ENCODE data around the gene NOL12. TPM values are rescaled to one million over a fixed set of nuclear protein-coding genes. Genes with fewer than 3 reads are reported as not detected.

The NOL12 gene
- total RNA-seq, 1 experiment from 2014 or later: 31.4 TPM

DNA sequence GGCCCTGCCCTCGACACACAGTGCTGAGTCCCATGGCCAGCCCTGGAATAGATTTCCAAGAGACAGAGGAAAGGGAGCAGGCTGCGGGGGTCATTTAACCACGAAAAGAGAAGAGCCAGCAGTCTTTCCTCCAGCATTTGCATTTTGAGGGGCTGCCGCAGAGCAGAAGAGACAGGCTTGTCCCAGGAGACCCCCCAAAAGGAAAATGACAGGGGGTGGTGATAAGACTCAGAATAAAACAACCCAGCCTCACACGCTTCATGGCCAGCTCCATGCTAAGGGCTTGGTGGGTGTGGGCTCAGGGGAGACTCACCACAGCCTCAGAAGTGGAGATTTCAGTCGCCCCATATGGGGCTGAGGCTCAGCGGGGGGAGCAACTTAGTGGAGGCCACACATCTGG lies 27.6 kb downstream of the NOL12 start:
- no TSS peak for BruUV-seq (replicated peaks)
- Histone ChIP-seq H3K79me2 (ENCODE audit: insufficient read depth, low read length) (no peaks in the 10 kb centered on the region), H2AFZ (ENCODE audit: low read depth, low read length, poor library complexity, severe bottlenecking) (no peak overlapping the region), H4K20me1 (ENCODE audit: insufficient read depth) (no peaks in the 10 kb centered on the region), H3K9me3 (ENCODE audit: control insufficient read depth in 1 of 2, insufficient read depth in 1 of 2, low read depth in 1 of 2, low read length in 2 of 2) (no peaks in the 10 kb centered on the region), H3K4me2 (ENCODE audit: low read length) (no peak overlapping the region), H3K4me1 (ENCODE audit: control insufficient read depth in 1 of 2, insufficient read depth in 2 of 2, low read length in 2 of 2) (0 out of 4 replicates have a peak, but pooled peaks cover 0 to 2% of the 10 kb centered on the region in 2 experiments), H3K9me2 (ENCODE audit: insufficient read depth) (no peaks in the 10 kb centered on the region), H3K9ac (ENCODE audit: low read length) (no peak overlapping the region), H3K27me3 (ENCODE audit: insufficient read depth, low read length) (no peaks in the 10 kb centered on the region), H3K27ac (ENCODE audit: low read depth, low read length) (no peak overlapping the region), H3K4me3 (replicated peaks in 1 of 2; ENCODE audit: low read depth in 1 of 2, low read length in 2 of 2) (no peak overlapping the region), H3K36me3 (ENCODE audit: control insufficient read depth in 1 of 2, insufficient read depth in 2 of 2, low read length in 2 of 2) (no peaks in the 10 kb centered on the region)
- ChIA-PET POLR2A (no interaction called here), RAD21 (ENCODE audit: low non-redundant PET in 1 of 2, low total read pairs in 2 of 2, uncharacterized antibody in 2 of 2, unreplicated experiment in 2 of 2) (no interaction called here), CTCF (no interaction called here)
- TF ChIP-seq TCF7L2 (IDR thresholded peaks at IDR 0.05; ENCODE audit: borderline replicate concordance, extremely low read depth, insufficient read depth, insufficient read length): no peak
- TF ChIP-seq EZH2phosphoT487 (IDR thresholded peaks at IDR 0.05; ENCODE audit: borderline replicate concordance): no peak
- TF ChIP-seq EZH2 (IDR thresholded peaks at IDR 0.05): no peak
- TF ChIP-seq POLR2A (IDR thresholded peaks at IDR 0.05; ENCODE audit: borderline replicate concordance, extremely low read depth, insufficient read depth, insufficient read length): no peak
- no peak for TF ChIP-seq JUND (IDR thresholded peaks at IDR 0.05)
- TF ChIP-seq ZNF274 (IDR thresholded peaks at IDR 0.05; ENCODE audit: low read depth, low read length): no peak
- no peak for TF ChIP-seq EGR1 (IDR thresholded peaks at IDR 0.05; ENCODE audit: low read depth)
- no peak for TF ChIP-seq POLR2AphosphoS5 (IDR thresholded peaks at IDR 0.05; ENCODE audit: low read depth, low read length)
- TF ChIP-seq, protein P1, sequence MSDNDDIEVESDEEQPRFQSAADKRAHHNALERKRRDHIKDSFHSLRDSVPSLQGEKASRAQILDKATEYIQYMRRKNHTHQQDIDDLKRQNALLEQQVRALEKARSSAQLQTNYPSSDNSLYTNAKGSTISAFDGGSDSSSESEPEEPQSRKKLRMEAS (IDR thresholded peaks at IDR 0.05): no peak
- no peak for TF ChIP-seq CBX3 (IDR thresholded peaks at IDR 0.05; ENCODE audit: low read depth)
- DNase-seq (ENCODE audit: low read depth, low spot score): no peak
- intact Hi-C loops (cut with micrococcal nuclease): no loop called here
- ATAC-seq: no peak

DNA sequence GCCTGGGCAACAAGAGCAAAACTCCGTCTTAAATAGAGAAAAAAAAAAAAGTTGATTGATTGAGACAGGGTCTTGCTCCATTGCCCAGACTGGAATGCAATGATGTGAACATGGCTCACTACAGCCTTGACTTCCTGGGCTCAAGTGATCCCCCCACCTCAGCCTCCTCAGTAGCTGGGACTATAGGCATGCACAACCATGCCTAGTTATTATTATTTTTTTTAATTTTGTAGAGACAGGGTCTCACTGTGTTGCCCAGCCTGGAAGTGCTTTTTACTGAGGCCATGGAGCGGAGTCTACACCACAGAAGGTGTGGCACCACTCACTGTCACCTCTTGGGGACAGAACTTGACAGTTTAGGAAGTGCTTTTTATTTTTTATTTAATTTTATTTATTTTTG lies 28.5 kb downstream of the NOL12 start:
- Histone ChIP-seq H3K4me2 (ENCODE audit: low read length) (no peak overlapping the region), H3K9ac (ENCODE audit: low read length) (no peak overlapping the region), H3K36me3 (ENCODE audit: control insufficient read depth in 1 of 2, insufficient read depth in 2 of 2, low read length in 2 of 2) (no peaks in the 10 kb centered on the region), H2AFZ (ENCODE audit: low read depth, low read length, poor library complexity, severe bottlenecking) (no peak overlapping the region), H3K79me2 (ENCODE audit: insufficient read depth, low read length) (no peaks in the 10 kb centered on the region), H3K9me3 (ENCODE audit: control insufficient read depth in 1 of 2, insufficient read depth in 1 of 2, low read depth in 1 of 2, low read length in 2 of 2) (no peaks in the 10 kb centered on the region), H3K9me2 (ENCODE audit: insufficient read depth) (no peaks in the 10 kb centered on the region), H3K4me3 (replicated peaks in 1 of 2; ENCODE audit: low read depth in 1 of 2, low read length in 2 of 2) (no peak overlapping the region), H3K27me3 (ENCODE audit: insufficient read depth, low read length) (no peaks in the 10 kb centered on the region), H3K4me1 (ENCODE audit: control insufficient read depth in 1 of 2, insufficient read depth in 2 of 2, low read length in 2 of 2) (0 out of 4 replicates have a peak, but pooled peaks cover 0 to 2% of the 10 kb centered on the region in 2 experiments), H4K20me1 (ENCODE audit: insufficient read depth) (no peaks in the 10 kb centered on the region), H3K27ac (ENCODE audit: low read depth, low read length) (no peak overlapping the region)
- BruUV-seq (replicated peaks): no TSS peak
- DNase-seq (ENCODE audit: low read depth, low spot score) (no peak), ATAC-seq (no peak)
- TF ChIP-seq POLR2AphosphoS5 (IDR thresholded peaks at IDR 0.05; ENCODE audit: low read depth, low read length): no peak
- TF ChIP-seq RAD21 (IDR thresholded peaks at IDR 0.05; ENCODE audit: low read depth): no peak
- TF ChIP-seq ZNF274 (IDR thresholded peaks at IDR 0.05; ENCODE audit: low read depth, low read length): no peak
- TF ChIP-seq ZFX (IDR thresholded peaks at IDR 0.05): no peak
- TF ChIP-seq, protein P2, sequence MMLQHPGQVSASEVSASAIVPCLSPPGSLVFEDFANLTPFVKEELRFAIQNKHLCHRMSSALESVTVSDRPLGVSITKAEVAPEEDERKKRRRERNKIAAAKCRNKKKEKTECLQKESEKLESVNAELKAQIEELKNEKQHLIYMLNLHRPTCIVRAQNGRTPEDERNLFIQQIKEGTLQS (IDR thresholded peaks at IDR 0.05): no peak
- no peak for TF ChIP-seq CBX3 (IDR thresholded peaks at IDR 0.05; ENCODE audit: low read depth)
- TF ChIP-seq, protein P3, sequence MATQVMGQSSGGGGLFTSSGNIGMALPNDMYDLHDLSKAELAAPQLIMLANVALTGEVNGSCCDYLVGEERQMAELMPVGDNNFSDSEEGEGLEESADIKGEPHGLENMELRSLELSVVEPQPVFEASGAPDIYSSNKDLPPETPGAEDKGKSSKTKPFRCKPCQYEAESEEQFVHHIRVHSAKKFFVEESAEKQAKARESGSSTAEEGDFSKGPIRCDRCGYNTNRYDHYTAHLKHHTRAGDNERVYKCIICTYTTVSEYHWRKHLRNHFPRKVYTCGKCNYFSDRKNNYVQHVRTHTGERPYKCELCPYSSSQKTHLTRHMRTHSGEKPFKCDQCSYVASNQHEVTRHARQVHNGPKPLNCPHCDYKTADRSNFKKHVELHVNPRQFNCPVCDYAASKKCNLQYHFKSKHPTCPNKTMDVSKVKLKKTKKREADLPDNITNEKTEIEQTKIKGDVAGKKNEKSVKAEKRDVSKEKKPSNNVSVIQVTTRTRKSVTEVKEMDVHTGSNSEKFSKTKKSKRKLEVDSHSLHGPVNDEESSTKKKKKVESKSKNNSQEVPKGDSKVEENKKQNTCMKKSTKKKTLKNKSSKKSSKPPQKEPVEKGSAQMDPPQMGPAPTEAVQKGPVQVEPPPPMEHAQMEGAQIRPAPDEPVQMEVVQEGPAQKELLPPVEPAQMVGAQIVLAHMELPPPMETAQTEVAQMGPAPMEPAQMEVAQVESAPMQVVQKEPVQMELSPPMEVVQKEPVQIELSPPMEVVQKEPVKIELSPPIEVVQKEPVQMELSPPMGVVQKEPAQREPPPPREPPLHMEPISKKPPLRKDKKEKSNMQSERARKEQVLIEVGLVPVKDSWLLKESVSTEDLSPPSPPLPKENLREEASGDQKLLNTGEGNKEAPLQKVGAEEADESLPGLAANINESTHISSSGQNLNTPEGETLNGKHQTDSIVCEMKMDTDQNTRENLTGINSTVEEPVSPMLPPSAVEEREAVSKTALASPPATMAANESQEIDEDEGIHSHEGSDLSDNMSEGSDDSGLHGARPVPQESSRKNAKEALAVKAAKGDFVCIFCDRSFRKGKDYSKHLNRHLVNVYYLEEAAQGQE (IDR thresholded peaks at IDR 0.05; ENCODE audit: low read depth): no peak
- no peak for TF ChIP-seq SIN3A (IDR thresholded peaks at IDR 0.05; ENCODE audit: low read depth)
- intact Hi-C loops (cut with micrococcal nuclease): no loop called here
- POLR2A ChIA-PET: no interaction called here
- CTCF ChIA-PET: no interaction called here
- RAD21 ChIA-PET (ENCODE audit: low non-redundant PET in 1 of 2, low total read pairs in 2 of 2, uncharacterized antibody in 2 of 2, unreplicated experiment in 2 of 2): no interaction called here

Data from HCT116 (cell line).